NOMO-1 treated with DMSO at 0.1 percent for 48 hours (cell line): ENCODE results near the gene USH2A.

ENCODE experiments used
- DNase-seq: peaks from one replicate; lab custom pipeline; 2025; ENCODE audit not compliant: unreplicated experiment; lab: John Stamatoyannopoulos, UW

The USH2A gene

GRCh38 chr1:215605011-215605621 is 818.1 kb downstream of the USH2A start:
- no peak for DNase-seq

DNA sequence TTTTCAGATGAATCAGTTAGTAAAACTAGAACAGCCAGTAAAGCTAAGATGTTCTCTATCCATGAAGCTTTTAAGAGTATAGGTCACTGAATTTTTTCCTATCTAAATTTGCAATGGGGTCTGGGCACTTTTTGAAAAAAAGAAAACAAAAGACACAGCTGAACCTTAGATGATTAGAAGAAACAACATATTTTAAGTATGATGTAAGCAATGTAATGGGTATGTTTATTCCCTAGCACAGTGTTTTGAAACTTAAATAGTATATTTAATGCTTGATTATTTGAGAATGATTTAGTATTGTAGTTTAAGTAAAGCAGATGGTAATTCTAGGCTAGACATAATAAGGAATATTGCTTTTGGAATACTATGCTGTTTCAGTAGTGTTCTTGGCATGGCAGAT is 819.9 kb downstream of the USH2A start:
- no peak for DNase-seq

DNA sequence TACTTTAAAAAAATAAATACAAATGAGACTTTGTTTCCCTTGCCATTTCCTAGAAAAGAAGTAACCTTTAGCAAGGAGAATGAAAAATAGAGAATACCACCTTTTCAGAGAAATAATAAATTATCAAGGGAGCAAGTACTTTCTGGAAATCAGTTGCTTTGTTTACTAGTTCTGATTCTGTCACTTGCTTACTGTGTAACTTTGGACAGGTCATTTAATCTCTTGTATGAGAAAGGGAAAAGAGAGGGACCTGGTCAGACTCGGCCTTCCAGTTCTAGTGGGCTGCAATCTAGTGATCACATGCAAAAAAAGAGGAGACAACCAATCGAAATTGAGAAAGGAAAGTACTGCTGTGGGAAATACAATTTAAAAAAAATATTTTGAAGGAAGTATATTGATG is 822.0 kb downstream of the USH2A start:
- no peak for DNase-seq

DNA sequence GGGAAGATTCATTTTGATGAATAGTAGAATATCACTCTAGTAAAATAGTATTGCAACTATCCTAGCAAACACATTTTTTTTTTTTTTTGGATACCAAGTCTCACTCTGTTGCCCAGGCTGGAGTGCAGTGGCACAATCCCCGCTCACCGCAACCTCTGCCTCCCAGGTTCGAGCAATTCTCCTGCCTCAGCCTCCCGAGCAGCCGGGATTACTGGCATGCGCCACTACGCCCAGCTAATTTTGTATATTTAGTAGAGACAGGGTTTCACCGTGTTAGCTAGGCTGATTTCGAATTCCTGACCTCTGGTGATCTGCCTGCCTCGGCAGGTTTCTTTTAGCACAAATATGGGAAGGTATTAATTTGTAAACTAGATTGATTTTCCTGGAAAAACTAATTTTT is 822.4 kb downstream of the USH2A start:
- DNase-seq: no peak

- no peak for DNase-seq
Observed at GRCh38 chr1:215600258-215600792, 822.9 kb downstream of the USH2A start.

- no peak for DNase-seq
Observed at GRCh38 chr1:215599418-215600074, 823.7 kb downstream of the USH2A start.

DNA sequence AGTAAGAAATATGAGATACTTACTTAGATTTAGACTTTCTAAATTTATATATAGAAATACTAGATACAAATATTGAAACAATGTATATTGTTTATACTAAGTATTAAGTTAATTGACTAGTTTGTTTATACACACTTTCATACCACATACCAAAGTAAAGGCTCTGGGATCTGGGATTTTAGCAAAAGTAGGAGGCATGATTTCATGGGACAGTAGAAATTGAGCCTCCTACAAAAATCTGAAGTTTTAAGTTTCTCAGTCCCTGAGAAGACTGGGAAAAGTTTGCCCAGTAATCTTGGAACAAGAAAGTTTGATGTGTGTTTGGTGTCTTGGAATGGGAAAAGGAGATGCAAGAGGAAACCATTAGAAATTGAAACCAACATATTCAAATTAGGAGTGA is 825.3 kb downstream of the USH2A start:
- DNase-seq: no peak

DNA sequence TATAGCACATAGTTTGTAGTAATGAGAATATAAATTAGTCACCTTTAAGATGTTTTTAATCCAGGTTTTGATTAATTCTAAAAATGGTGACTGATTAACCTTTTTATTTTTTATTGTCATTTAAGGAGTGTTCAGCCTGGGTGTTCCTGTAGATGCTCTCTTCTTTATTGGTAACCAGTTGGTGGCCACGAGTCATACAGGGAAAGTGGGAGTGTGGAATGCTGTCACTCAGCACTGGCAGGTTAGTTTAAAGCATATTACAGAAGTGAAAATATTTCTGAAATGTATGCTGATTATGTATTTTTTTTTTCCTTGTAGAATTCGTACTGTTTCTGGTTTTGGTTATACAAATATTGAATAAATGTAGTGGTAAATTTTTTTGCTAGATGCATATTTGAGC is 828.0 kb downstream of the USH2A start:
- DNase-seq: no peak

- no peak for DNase-seq
Observed at GRCh38 chr1:215594640-215595039, 828.6 kb downstream of the USH2A start.

DNA sequence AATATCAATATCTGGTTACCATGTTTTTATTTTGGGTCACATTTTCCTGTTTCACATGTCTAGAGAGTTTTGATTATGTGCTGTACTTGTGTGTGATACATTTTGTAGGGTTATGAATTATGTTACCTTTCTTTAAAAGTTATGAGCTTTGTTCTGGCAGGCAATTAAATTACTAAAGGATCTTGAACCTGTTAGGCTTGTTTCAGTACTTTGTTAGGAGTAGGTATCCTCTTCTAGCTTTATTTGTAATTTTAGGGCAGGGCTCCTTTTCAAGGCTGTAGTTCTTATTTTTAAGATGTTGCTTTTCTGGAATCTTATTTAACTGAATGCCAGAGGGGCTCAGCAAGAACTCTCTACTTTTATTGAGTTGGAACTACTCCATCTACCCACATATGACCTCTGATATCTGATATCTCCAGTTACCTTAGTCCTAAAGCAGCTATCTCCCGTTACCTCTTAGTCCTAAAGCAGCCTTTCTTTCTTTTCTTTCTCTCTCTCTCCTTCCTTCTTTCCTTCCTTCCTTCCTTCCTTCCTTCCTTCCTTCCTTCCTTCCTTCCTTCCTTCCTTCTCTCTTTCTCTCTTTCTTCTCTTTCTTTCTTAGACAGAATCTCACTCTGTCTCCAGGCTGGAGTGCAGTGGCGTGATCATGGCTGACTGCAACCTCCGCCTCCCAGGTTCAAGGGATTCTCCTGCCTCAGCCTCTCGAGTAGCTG is 832.3 kb downstream of the USH2A start:
- DNase-seq: no peak

GRCh38 chr1:215589650-215590435 is 833.4 kb downstream of the USH2A start:
- DNase-seq: no peak

DNA sequence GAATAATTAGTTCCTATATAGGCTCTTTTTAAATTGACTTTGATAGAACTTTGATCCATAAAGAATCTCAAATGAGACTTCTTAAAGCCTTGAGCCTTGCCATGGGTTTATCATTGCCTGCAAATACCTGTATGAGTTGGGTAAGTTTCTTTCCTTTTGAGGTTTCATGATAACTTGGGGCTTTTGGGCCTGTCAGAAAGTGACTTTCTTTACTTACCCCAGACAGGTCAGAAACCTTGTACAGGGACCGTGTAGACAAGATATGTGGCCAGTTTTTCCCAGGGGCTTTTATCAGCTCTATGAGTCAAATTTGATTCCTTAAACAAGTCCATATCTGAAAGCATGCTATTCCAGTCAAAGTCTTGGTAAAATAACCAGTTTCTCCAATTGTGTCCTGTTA is 838.9 kb downstream of the USH2A start:
- DNase-seq: no peak

DNA sequence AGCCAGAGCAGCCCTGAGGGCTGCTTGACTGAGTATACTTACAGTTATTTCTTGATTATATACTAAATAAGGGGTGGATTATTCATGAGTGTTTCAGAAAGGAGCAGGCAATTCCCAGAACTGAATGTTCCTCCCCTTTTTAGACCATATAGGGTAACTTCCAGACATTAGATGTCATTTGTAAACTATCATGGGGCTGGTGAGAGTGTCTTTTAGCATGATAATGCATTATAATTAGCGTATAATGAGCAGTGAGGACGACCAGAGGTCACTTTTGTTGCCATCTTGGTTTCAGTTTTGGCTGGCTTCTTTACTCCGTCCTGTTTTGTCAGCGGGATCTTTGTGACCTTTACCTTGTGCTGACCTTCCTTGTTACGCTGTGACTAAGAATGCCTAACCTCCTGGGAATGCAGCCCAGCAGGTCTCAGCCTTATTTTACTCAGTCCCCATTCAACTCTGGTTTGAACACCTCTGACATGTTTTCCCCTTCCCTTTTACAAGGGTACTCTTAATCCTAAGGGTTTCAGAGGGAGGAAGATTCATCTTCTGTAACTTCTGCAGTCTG is 840.0 kb downstream of the USH2A start:
- DNase-seq: no peak

GRCh38 chr1:215581896-215582295 is 841.4 kb downstream of the USH2A start:
- no peak for DNase-seq
